Measurements from ENCODE around the gene TPCN2. TPM values are rescaled to one million over a fixed set of nuclear protein-coding genes. Genes with fewer than 3 reads are reported as not detected.

Gene TPCN2
- total and polyA plus RNA-seq, 11 donors, result 4.1 to 17.6 (median 7.5) TPM

GRCh38 chr11:69088676-69089146 lies 40.0 kb downstream of the TPCN2 start:
- TF ChIP-seq CTCF (IDR thresholded peaks at IDR 0.05), result peak; percentile 56 to 80 (median 74)
- no peak for TF ChIP-seq POLR2A (IDR thresholded peaks at IDR 0.05)
- intact Hi-C loops (cut with DNase I), result loop anchor here in 9 of 10 donors (2.0 to 10.0 kb wide), 8 partner anchors 76 to 186 kb away; partner anchors contain the start of genes IGHMBP2 (in 2 of the 9), MRPL21 (in 2 of the 9) and MRGPRF (in 1 of the 9)
- Histone ChIP-seq H3K4me1 (peaks cover 0 to 36% (median 9%) of the 10 kb centered on the region in 12 donors), H3K4me3 (no peak overlapping the region), H3K36me3 (peaks cover 0 to 69% (median 26%) of the 10 kb centered on the region in 9 donors), H3K27me3 (no peaks in the 10 kb centered on the region), H3K27ac (peak overlapping the region in 7 of 12 donors; percentile 0 to 88 (median 49)), H3K9me3 (peaks cover 0 to 6% (median 0%) of the 10 kb centered on the region in 12 donors)
- WGBS, 4 donors, result 21 to 49% (median 30%) methylated on average over 5 to 11 of the region's 11 CpGs
- DNase-seq, result peak; percentile 60 to 78 (median 69)
- ATAC-seq, result peak; percentile 59 to 72 (median 63)

GRCh38 chr11:69089258-69089657 lies 40.5 kb downstream of the TPCN2 start:
- H3K4me1 ChIP-seq, result peaks cover 0 to 41% (median 11%) of the 10 kb centered on the region in 12 donors
- peaks cover 0 to 64% (median 26%) of the 10 kb centered on the region in 9 donors for H3K36me3 ChIP-seq
- intact Hi-C loops (cut with DNase I), result loop anchor here in 9 of 10 donors (2.0 to 10.0 kb wide), 8 partner anchors 77 to 187 kb away; partner anchors contain the start of genes IGHMBP2 (in 2 of the 9), MRPL21 (in 2 of the 9) and MRGPRF (in 1 of the 9)
- DNase-seq, result peak; percentile 43 to 84 (median 81)
- peak; percentile 44 to 71 (median 61) for ATAC-seq
- TF ChIP-seq POLR2A (IDR thresholded peaks at IDR 0.05), result no peak
- no peak for TF ChIP-seq CTCF (IDR thresholded peaks at IDR 0.05)
- no peak overlapping the region for H3K4me3 ChIP-seq
- H3K27ac ChIP-seq, result peak overlapping the region in 7 of 12 donors; percentile 0 to 88 (median 49)
- WGBS, 4 donors, result 43 to 54% (median 49%) methylated on average over 13 to 15 of the region's 15 CpGs
- no peaks in the 10 kb centered on the region for H3K27me3 ChIP-seq
- H3K9me3 ChIP-seq, result peaks cover 0 to 6% (median 0%) of the 10 kb centered on the region in 12 donors

DNA sequence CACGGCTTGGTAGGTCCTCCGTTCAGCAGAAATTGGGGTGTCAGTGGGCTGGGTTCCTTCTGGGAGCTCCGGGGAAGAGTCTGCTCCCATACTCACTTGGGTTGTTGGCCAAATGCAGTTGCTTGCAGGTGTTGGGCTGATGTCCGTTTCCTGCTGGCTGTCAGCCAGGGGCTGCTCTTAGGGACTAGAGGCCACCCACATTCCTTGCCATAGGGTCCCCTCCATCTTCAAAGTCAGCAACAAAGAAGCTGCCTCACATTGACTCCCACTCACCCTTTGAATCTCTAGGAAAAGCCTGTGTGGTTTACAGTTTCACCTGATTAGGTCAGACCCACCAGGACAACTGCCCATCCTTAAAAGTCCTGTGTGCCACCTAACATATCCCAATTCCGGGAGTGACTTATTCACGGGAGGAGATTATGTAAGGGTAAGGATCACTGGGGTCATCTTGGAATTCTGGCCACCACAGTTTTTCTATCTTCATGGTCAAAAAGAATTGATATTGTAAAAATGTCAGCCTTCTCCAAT lies 43.0 kb downstream of the TPCN2 start:
- H3K36me3 ChIP-seq, result peaks cover 0 to 46% (median 19%) of the 10 kb centered on the region in 9 donors
- no peaks in the 10 kb centered on the region for H3K27me3 ChIP-seq
- intact Hi-C loops (cut with DNase I), result no loop called here
- peak in 1 of 5 donors; percentile 28 for DNase-seq
- ATAC-seq, result no peak
- WGBS, 4 donors, result 95 to 97% (median 96%) methylated on average over 5 to 6 of the region's 6 CpGs
- H3K27ac ChIP-seq, result no peak overlapping the region
- TF ChIP-seq CTCF (IDR thresholded peaks at IDR 0.05) (no peak), POLR2A (IDR thresholded peaks at IDR 0.05) (no peak)
- H3K4me3 ChIP-seq, result no peak overlapping the region
- peaks cover 0 to 39% (median 12%) of the 10 kb centered on the region in 12 donors for H3K4me1 ChIP-seq
- H3K9me3 ChIP-seq, result peaks cover 0 to 6% (median 0%) of the 10 kb centered on the region in 12 donors

DNA sequence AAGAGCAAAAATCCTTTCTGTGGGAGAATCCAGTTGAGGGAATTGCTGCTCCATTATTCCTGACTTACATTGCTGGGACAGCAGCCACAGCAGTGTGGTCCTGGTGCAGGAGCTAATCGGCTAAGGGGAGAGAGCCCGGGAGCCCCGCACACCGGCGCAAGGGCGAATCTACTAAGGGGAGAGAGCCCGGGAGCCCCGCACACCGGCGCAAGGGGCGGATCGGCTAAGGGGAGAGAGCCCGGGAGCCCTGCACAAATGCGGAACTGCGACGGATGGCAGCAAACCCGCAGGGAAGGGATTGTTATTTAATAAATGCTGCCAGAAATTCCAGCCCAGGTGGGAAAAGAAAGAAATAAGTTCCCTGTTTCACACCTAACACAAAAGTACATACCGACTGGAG lies 43.5 kb downstream of the TPCN2 start:
- peaks cover 0 to 35% (median 9%) of the 10 kb centered on the region in 12 donors for H3K4me1 ChIP-seq
- H3K9me3 ChIP-seq, result peaks cover 0 to 6% (median 0%) of the 10 kb centered on the region in 12 donors
- ATAC-seq, result no peak
- DNase-seq, result peak in 1 of 5 donors; percentile 17
- WGBS, 4 donors, result 92 to 96% (median 95%) methylated on average over 18 of the region's 18 CpGs
- peaks cover 0 to 46% (median 19%) of the 10 kb centered on the region in 9 donors for H3K36me3 ChIP-seq
- H3K27me3 ChIP-seq, result no peaks in the 10 kb centered on the region
- intact Hi-C loops (cut with DNase I), result no loop called here
- H3K4me3 ChIP-seq, result no peak overlapping the region
- no peak overlapping the region for H3K27ac ChIP-seq
- TF ChIP-seq POLR2A (IDR thresholded peaks at IDR 0.05), result no peak
- no peak for TF ChIP-seq CTCF (IDR thresholded peaks at IDR 0.05)

Measured in heart left ventricle (tissue), 16 donors.